H1 (cell line): Measurements from ENCODE around the gene COX7A1. TPM values are rescaled to one million over a fixed set of nuclear protein-coding genes. Genes with fewer than 3 reads are reported as not detected.
"Not testable (repeated sequence)": the region's sequence is repeated elsewhere in the genome, so short reads cannot be mapped to it uniquely, and the experiment has no call there.

Experiments
- CTCF ChIA-PET: fragments of 300-600 bp; sonication (Branson Sonifier 250); formaldehyde crosslinking; loops from one replicate; lab custom pipeline; 2021; ENCODE audit not compliant: partially characterized antibody; lab: Charles Lee
- POLR2A ChIA-PET: fragments of 300-600 bp; sonication (Branson Sonifier 250); formaldehyde crosslinking; loops from one replicate; lab custom pipeline; 2021; ENCODE audit warnings: inconsistent platforms; ENCODE audit not compliant: partially characterized antibody; lab: Charles Lee
- DNase-seq, 2 experiments: peaks; one replicate each; pipeline versions ENCODE4 v3.0.0 to v3.0.0-alpha.2; 2010 to 2022; ENCODE audit warnings: low spot score in 2 of 2, low read depth in 1 of 2, mixed read lengths in 1 of 2
- FAIRE-seq: peaks from 2 replicates; lab custom pipeline; 2011; peaks lifted over from hg19 to GRCh38; lab: Jason Lieb, UNC
- H2AFZ ChIP-seq: 2 replicates; pipeline ENCODE4 v1.8.1; 2012; ENCODE audit warnings: low read length, inconsistent platforms
- H2AK5ac ChIP-seq: 2 replicates; pipeline ENCODE4 v1.6.1; 2013; ENCODE audit warnings: low read depth, low read length
- H2BK120ac ChIP-seq: replicated peaks from 2 replicates; pipeline ENCODE3; 2013; ENCODE audit warnings: low read depth, low read length, inconsistent platforms
- H2BK12ac ChIP-seq: 2 replicates; pipeline ENCODE4 v1.6.1; 2013; ENCODE audit warnings: low read depth, low read length
- H2BK15ac ChIP-seq: 2 replicates; pipeline ENCODE4 v1.6.1; 2013; ENCODE audit warnings: low read length
- H2BK20ac ChIP-seq: 2 replicates; pipeline ENCODE4 v1.6.1; 2013; ENCODE audit warnings: low read length
- H2BK5ac ChIP-seq: 2 replicates; pipeline ENCODE4 v1.6.1; 2013; ENCODE audit warnings: low read depth, low read length
- H3K14ac ChIP-seq: 2 replicates; pipeline ENCODE4 v1.6.1; 2013; ENCODE audit warnings: inconsistent platforms; ENCODE audit not compliant: insufficient read length
- H3K18ac ChIP-seq: 2 replicates; pipeline ENCODE4 v1.6.1; 2013; ENCODE audit warnings: low read length; ENCODE audit errors: extremely low read depth
- H3K23ac ChIP-seq: 2 replicates; pipeline ENCODE4 v1.6.1; 2013; ENCODE audit warnings: inconsistent platforms; ENCODE audit not compliant: insufficient read length
- H3K23me2 ChIP-seq: 2 replicates; pipeline ENCODE4 v1.6.1; 2013; ENCODE audit warnings: low read depth, low read length
- H3K27ac ChIP-seq: 2 replicates; pipeline ENCODE4 v1.6.1; 2011; ENCODE audit warnings: low read depth, low read length, inconsistent platforms
- H3K27me3 ChIP-seq, 4 experiments: replicated peaks in 1 of 4; 1 replicate in 1 of 4; 2 replicates in 3 of 4; pipeline versions ENCODE4 v1.6.1 to v1.8.1; 2011 to 2013; ENCODE audit warnings: low read length in 3 of 4, mild to moderate bottlenecking in 3 of 4, inconsistent platforms in 2 of 4, mixed read lengths in 2 of 4, moderate library complexity in 1 of 4; ENCODE audit not compliant: control insufficient read depth in 3 of 4, insufficient read depth in 3 of 4; ENCODE audit errors: extremely low read depth in 1 of 4
- H3K36me3 ChIP-seq, 4 experiments: 2 replicates each; pipeline versions ENCODE4 v1.6.1 to v1.8.1; 2011 to 2013; ENCODE audit warnings: mild to moderate bottlenecking in 4 of 4, low read length in 3 of 4, moderate library complexity in 2 of 4, control low read depth in 1 of 4, inconsistent platforms in 1 of 4; ENCODE audit not compliant: insufficient read depth in 4 of 4, control insufficient read depth in 2 of 4
- H3K4ac ChIP-seq: replicated peaks from 2 replicates; pipeline ENCODE3; 2013; ENCODE audit warnings: low read length, low read depth, mixed read lengths, inconsistent platforms; ENCODE audit not compliant: insufficient read length
- H3K4me1 ChIP-seq, 4 experiments: replicated peaks in 1 of 4; 1 replicate in 1 of 4; 2 replicates in 3 of 4; pipeline versions ENCODE4 v1.6.1 to v1.8.1; 2011 to 2013; ENCODE audit warnings: low read length in 3 of 4, inconsistent platforms in 2 of 4, mixed read lengths in 1 of 4; ENCODE audit not compliant: insufficient read depth in 4 of 4, control insufficient read depth in 3 of 4
- H3K4me2 ChIP-seq, 2 experiments: 2 replicates each; pipeline versions ENCODE4 v1.6.1 to v1.8.1; 2011 to 2013; ENCODE audit warnings: low read depth in 2 of 2, low read length in 2 of 2, control low read depth in 1 of 2, inconsistent platforms in 1 of 2, mild to moderate bottlenecking in 1 of 2; ENCODE audit not compliant: insufficient read depth in 1 of 2
- H3K4me3 ChIP-seq, 4 experiments: fragments of 200-600, 300-600 bp in 1 of 4; sonication (generic), shearing (Covaris generic), sonication (Bioruptor Twin) in 1 of 4; 2 replicates each; pipeline versions ENCODE4 v1.5.1 to v1.8.1; 2011 to 2016; ENCODE audit warnings: low read length in 4 of 4, low read depth in 3 of 4, control low read depth in 2 of 4, inconsistent platforms in 2 of 4, mild to moderate bottlenecking in 2 of 4, mixed read lengths in 1 of 4, moderate library complexity in 1 of 4; ENCODE audit not compliant: insufficient read depth in 2 of 4; ENCODE audit errors: extremely low read depth in 1 of 4
- H3K56ac ChIP-seq: replicated peaks from 2 replicates; pipeline ENCODE3; 2013; ENCODE audit warnings: low read depth, mild to moderate bottlenecking, mixed read lengths, low read length, inconsistent platforms; ENCODE audit not compliant: insufficient read length
- H3K79me1 ChIP-seq: 2 replicates; pipeline ENCODE4 v1.6.1; 2013; ENCODE audit warnings: low read depth, low read length, control low read depth
- H3K79me2 ChIP-seq, 2 experiments: 2 replicates each; pipeline versions ENCODE4 v1.6.1 to v1.8.1; 2012 to 2013; ENCODE audit warnings: low read length in 2 of 2, mild to moderate bottlenecking in 2 of 2, inconsistent platforms in 1 of 2; ENCODE audit not compliant: insufficient read depth in 2 of 2, control insufficient read depth in 1 of 2
- H3K9ac ChIP-seq, 4 experiments: replicated peaks in 1 of 4; 1 replicate in 1 of 4; 2 replicates in 3 of 4; pipeline versions ENCODE4 v1.6.1 to v1.8.1; 2011 to 2013; ENCODE audit warnings: low read depth in 3 of 4, low read length in 3 of 4, control low read depth in 2 of 4, mild to moderate bottlenecking in 2 of 4, moderate library complexity in 2 of 4, inconsistent platforms in 1 of 4; ENCODE audit errors: extremely low read depth in 1 of 4
- H3K9me3 ChIP-seq, 2 experiments: 2 replicates each; pipeline versions ENCODE4 v1.6.1 to v1.8.1; 2012 to 2013; ENCODE audit warnings: mild to moderate bottlenecking in 2 of 2, moderate library complexity in 2 of 2, control low read depth in 1 of 2, inconsistent platforms in 1 of 2, low read depth in 1 of 2, low read length in 1 of 2, mixed read lengths in 1 of 2; ENCODE audit not compliant: insufficient read depth in 2 of 2
- H4K20me1 ChIP-seq, 2 experiments: replicated peaks in 1 of 2; 2 replicates each; pipeline versions ENCODE3 to v1.8.1; 2011 to 2013; ENCODE audit warnings: inconsistent platforms in 2 of 2, low read length in 2 of 2, mild to moderate bottlenecking in 1 of 2; ENCODE audit not compliant: insufficient read depth in 2 of 2, control insufficient read depth in 1 of 2
- H4K5ac ChIP-seq: 2 replicates; pipeline ENCODE4 v1.6.1; 2013; ENCODE audit warnings: low read length, low read depth, mixed read lengths, inconsistent platforms; ENCODE audit not compliant: insufficient read length
- H4K8ac ChIP-seq: 2 replicates; pipeline ENCODE4 v1.8.0; 2013; ENCODE audit warnings: mild to moderate bottlenecking, moderate library complexity, low read length, inconsistent platforms; ENCODE audit not compliant: insufficient read depth; ENCODE audit errors: extremely low read depth
- H4K91ac ChIP-seq: replicated peaks from 2 replicates; pipeline ENCODE3; 2013; ENCODE audit warnings: low read length, mixed read lengths, inconsistent platforms; ENCODE audit not compliant: insufficient read length
- EP300 ChIP-seq, 2 experiments: IDR thresholded peaks; 1 replicate in 1 of 2; 2 replicates in 1 of 2; pipeline ENCODE4 v1.6.1; 2011 to 2012; ENCODE audit warnings: low read depth in 2 of 2, low read length in 2 of 2, mild to moderate bottlenecking in 2 of 2, borderline replicate concordance in 1 of 2, inconsistent platforms in 1 of 2, moderate library complexity in 1 of 2
- RFX5 ChIP-seq: IDR thresholded peaks from 2 replicates; pipeline ENCODE4 v1.6.1; 2011; ENCODE audit warnings: low read depth, low read length, improper control_type of control experiment, borderline replicate concordance
- RXRA ChIP-seq: IDR thresholded peaks from 2 replicates; pipeline ENCODE4 v1.6.1; 2011; ENCODE audit warnings: low read depth, mild to moderate bottlenecking, low read length, moderate library complexity; ENCODE audit not compliant: insufficient read depth
- SAP30 ChIP-seq: fragments of 300-600 bp; sonication (generic); IDR thresholded peaks from 2 replicates; pipeline ENCODE4 v1.7.1; 2012; ENCODE audit warnings: low read length, moderate library complexity, mild to moderate bottlenecking, inconsistent platforms; ENCODE audit not compliant: insufficient read depth, insufficient replicate concordance
- SP2 ChIP-seq: IDR thresholded peaks from 2 replicates; pipeline ENCODE4 v1.6.1; 2012; ENCODE audit warnings: mild to moderate bottlenecking, low read length, inconsistent platforms
- SUZ12 ChIP-seq: fragments of 200-600 bp; sonication (generic); IDR thresholded peaks from 2 replicates; pipeline ENCODE4 v1.6.1; 2012; ENCODE audit warnings: mild to moderate bottlenecking, inconsistent platforms, low read length, moderate library complexity, mixed read lengths
- TAF1 ChIP-seq: IDR thresholded peaks from 2 replicates; pipeline ENCODE4 v1.6.1; 2011; ENCODE audit warnings: mild to moderate bottlenecking, low read depth, low read length
- WGBS, 2 experiments: shearing (Covaris generic) in 1 of 2; methylation state at CpG; one replicate each; pipeline versions ENCODE4 v1.1.6 to v1.1.7; 2013 to 2015; ENCODE audit warnings: low lambda C conversion rate in 2 of 2, mixed read lengths in 2 of 2, inconsistent platforms in 1 of 2, low coverage in 1 of 2, missing lambda C conversion rate in 1 of 2; ENCODE audit not compliant: insufficient replicate concordance in 2 of 2, insufficient coverage in 1 of 2, insufficient read length in 1 of 2; ENCODE audit errors: extremely low coverage in 1 of 2, missing lambda C conversion rate in 1 of 2; 5-methylcytosine and 5-hydroxymethylcytosine counted together
- polyA plus RNA-seq, 7 experiments: library from polyadenylated mRNA; depleted of rRNA in 3 of 7; stranded (reverse) in 5 of 7; unstranded in 2 of 7; fragments of >200 nt in 5 of 7; fragments of 200-250 nt in 2 of 7; gene quantifications; 1 replicate in 5 of 7; 2 replicates in 1 of 7; 4 replicates in 1 of 7; pipeline versions ENCODE4 v1.2.1 to v1.2.3, GENCODE V29; 2011 to 2013; ENCODE audit warnings: missing spikeins in 2 of 7, mixed read lengths in 2 of 7
- total RNA-seq: library from RNA; stranded (reverse); fragmentation: NEBNext Ultra II Directional; extraction: Animal tissue kit (Norgen Biotek cat#: 25700); gene quantifications from 2 replicates; pipeline ENCODE4 v1.2.1, GENCODE V29; 2021

The COX7A1 gene
- total and polyA plus RNA-seq, 2 of the 8 experiments (the other 6 are each of a cell fraction or from before 2014, with no cell fraction given): 0.60 TPM

GRCh38 chr19:36136964-36137686 is 15.1 kb downstream of the COX7A1 start (continued):
- TF ChIP-seq EP300 (IDR thresholded peaks at IDR 0.05; ENCODE audit: borderline replicate concordance in 1 of 2, low read depth in 2 of 2, low read length in 2 of 2): no peak
- TF ChIP-seq SP2: no peak
- no peak for TF ChIP-seq RXRA
- TF ChIP-seq SUZ12: no peak
- TF ChIP-seq SAP30: no peak
- TF ChIP-seq RFX5: no peak
- no peak for TF ChIP-seq TAF1

- H2BK5ac ChIP-seq, H2BK15ac ChIP-seq, FAIRE-seq, H4K91ac ChIP-seq, H4K5ac ChIP-seq, H3K9ac ChIP-seq, H3K14ac ChIP-seq, H3K79me2 ChIP-seq, H3K27me3 ChIP-seq, H4K20me1 ChIP-seq, H2BK20ac ChIP-seq, H2AFZ ChIP-seq, H3K56ac ChIP-seq, H2BK120ac ChIP-seq, H3K4me2 ChIP-seq, DNase-seq, H2AK5ac ChIP-seq, H3K27ac ChIP-seq, H3K23me2 ChIP-seq, H3K36me3 ChIP-seq, H3K23ac ChIP-seq, H3K79me1 ChIP-seq, H2BK12ac ChIP-seq, H3K9me3 ChIP-seq, H3K4me3 ChIP-seq, H3K4ac ChIP-seq, CTCF ChIA-PET, H3K18ac ChIP-seq, H4K8ac ChIP-seq, H3K4me1 ChIP-seq: not testable (repeated sequence)
- 95% methylated on average over 4 of the region's 4 CpGs; no CpG with 5 or more reads in 1 of the 2 experiments for WGBS, 2 experiments
- POLR2A ChIA-PET: interaction anchor here (0.9 kb wide), 1 partner anchor 52 kb away, joined by 4 read pairs; no protein-coding TSS in a partner anchor
These were observed 17.4 kb downstream of the COX7A1 start for GRCh38 chr19:36134867-36135266.
